Neural cell (in vitro differentiated cells): ENCODE data around the gene ABRACL.

ENCODE experiments used
- CTCF ChIP-seq: fragments of 450-650 bp; IDR thresholded peaks from 2 replicates; pipeline ENCODE4 v1.5.1; 2014; ENCODE audit warnings: antibody characterized with exemption, mild to moderate bottlenecking, moderate library complexity; ENCODE audit not compliant: poor library complexity, severe bottlenecking
- EP300 ChIP-seq: fragments of 450-650 bp; conservative IDR thresholded peaks from 2 replicates; pipeline ENCODE4 v1.6.1; 2014; ENCODE audit warnings: antibody characterized with exemption, mild to moderate bottlenecking, moderate library complexity; ENCODE audit not compliant: poor library complexity, severe bottlenecking
- EZH2 ChIP-seq: fragments of 200-600, 300-800 bp; shearing (Covaris generic), sonication (generic); IDR thresholded peaks from 2 replicates; pipeline ENCODE4 v1.6.1; 2014; ENCODE audit warnings: antibody characterized with exemption, low read length, borderline replicate concordance, mild to moderate bottlenecking; ENCODE audit not compliant: insufficient read depth, poor library complexity, severe bottlenecking

- peak; percentile 36 for TF ChIP-seq EP300
- TF ChIP-seq CTCF = peak; percentile 94
- TF ChIP-seq EZH2 = no peak
Observed at GRCh38 chr6:138987643-138988468, 40.7 kb upstream of the ABRACL start, which contains the start of gene REPS1.
